HepG2 (cell line): Measurements from ENCODE around the gene DND1. TPM values are rescaled to one million over a fixed set of nuclear protein-coding genes. Genes with fewer than 3 reads are reported as not detected.

Experiments used
- ATAC-seq: fragments of 200-7000 bp; cut with Tn5 transposase; 3 replicates; pipeline ENCODE4 v1.9.1; 2020; ENCODE audit warnings: mild to moderate bottlenecking, moderate library complexity
- BruUV-seq: library from RNA; stranded (reverse); fragments of 400-500 nt; replicated peaks from 2 replicates; lab custom pipeline; 2021; lab: Mats Ljungman, UMichigan
- CTCF ChIA-PET: fragments of 300-600 bp; formaldehyde crosslinking; extraction: SDS; loops from one replicate; lab custom pipeline; 2021; ENCODE audit warnings: low total read pairs, inconsistent platforms, low intra/inter-chr PET ratio; lab: Yijun Ruan, JAX
- POLR2A ChIA-PET: fragments of 350-600 bp; sonication (Branson Sonifier 250); formaldehyde crosslinking; loops from one replicate; lab custom pipeline; 2020; ENCODE audit warnings: antibody characterized with exemption, inconsistent platforms; lab: Yijun Ruan, JAX
- DNase-seq: peaks from one replicate; pipeline ENCODE4 v3.0.0-alpha.2; 2015; ENCODE audit warnings: low spot score
- FAIRE-seq: peaks from 3 replicates; lab custom pipeline; 2011; peaks lifted over from hg19 to GRCh38; lab: Jason Lieb, UNC
- H2AFZ ChIP-seq: one replicate; pipeline ENCODE4 v1.6.1; 2011; ENCODE audit warnings: low read length, inconsistent platforms
- H3K27ac ChIP-seq: fragments of 300-600 bp; 3 replicates; pipeline ENCODE4 v1.8.0; 2011; ENCODE audit warnings: mixed run types, mild to moderate bottlenecking, mixed read lengths, low read length, inconsistent platforms; ENCODE audit not compliant: insufficient read depth; ENCODE audit errors: extremely low read length
- H3K27me3 ChIP-seq, 2 experiments: fragments of 200-600 bp in 1 of 2; 2 replicates in 1 of 2; 3 replicates in 1 of 2; pipeline versions ENCODE4 v1.6.0 to v1.8.0; 2011; ENCODE audit warnings: low read length in 2 of 2, mild to moderate bottlenecking in 2 of 2, moderate library complexity in 2 of 2, inconsistent platforms in 1 of 2; ENCODE audit not compliant: insufficient read depth in 2 of 2, control insufficient read depth in 1 of 2
- H3K36me3 ChIP-seq, 2 experiments: fragments of 200-600 bp in 1 of 2; replicated peaks in 1 of 2; 2 replicates in 1 of 2; 3 replicates in 1 of 2; pipeline versions ENCODE4 v1.5.1 to v1.8.0; 2011; ENCODE audit warnings: low read length in 2 of 2, inconsistent platforms in 1 of 2; ENCODE audit not compliant: insufficient read depth in 2 of 2, control insufficient read depth in 1 of 2
- H3K4me1 ChIP-seq: 2 replicates; pipeline ENCODE4 v1.5.1; 2012; ENCODE audit warnings: low read length, inconsistent platforms; ENCODE audit not compliant: insufficient read depth
- H3K4me2 ChIP-seq: 2 replicates; pipeline ENCODE4 v1.6.0; 2011; ENCODE audit warnings: low read depth, low read length, inconsistent platforms
- H3K4me3 ChIP-seq, 3 experiments: fragments of 200-600 bp in 1 of 3; sonication (generic), shearing (Covaris generic) in 1 of 3; replicated peaks in 1 of 3; 2 replicates each; pipeline ENCODE4 v1.5.1; 2011 to 2016; ENCODE audit warnings: low read length in 3 of 3, inconsistent platforms in 2 of 3, low read depth in 2 of 3, mild to moderate bottlenecking in 2 of 3, control low read depth in 1 of 3, mixed read lengths in 1 of 3; ENCODE audit not compliant: insufficient read depth in 1 of 3
- H3K79me2 ChIP-seq: one replicate; pipeline ENCODE4 v1.6.1; 2011; ENCODE audit warnings: low read length, inconsistent platforms; ENCODE audit not compliant: insufficient read depth
- H3K9ac ChIP-seq: 2 replicates; pipeline ENCODE4 v1.6.0; 2011; ENCODE audit warnings: mild to moderate bottlenecking, low read depth, low read length, inconsistent platforms; ENCODE audit not compliant: insufficient read depth
- H3K9me3 ChIP-seq: 2 replicates; pipeline ENCODE4 v1.5.1; 2012; ENCODE audit warnings: mild to moderate bottlenecking, low read length
- H4K20me1 ChIP-seq: 2 replicates; pipeline ENCODE4 v1.6.0; 2011; ENCODE audit warnings: inconsistent platforms, mild to moderate bottlenecking, low read length, moderate library complexity; ENCODE audit not compliant: insufficient read depth
- ADNP ChIP-seq: sonication (generic); formaldehyde crosslinking; IDR thresholded peaks from 2 replicates; pipeline ENCODE4 v1.4.0; 2020; ENCODE audit warnings: missing genetic modification reagents
- ATF1 ChIP-seq: IDR thresholded peaks from 2 replicates; pipeline ENCODE4 v1.6.1; 2016; ENCODE audit warnings: mild to moderate bottlenecking, control low read depth
- BRD4 ChIP-seq: sonication (generic); formaldehyde crosslinking; IDR thresholded peaks from 2 replicates; pipeline ENCODE4 v1.4.0; 2020; ENCODE audit warnings: missing genetic modification reagents
- GATAD2A ChIP-seq: IDR thresholded peaks from 2 replicates; pipeline ENCODE4 v1.6.1; 2016
- HNRNPL ChIP-seq: fragments of 200-400 bp; formaldehyde crosslinking; IDR thresholded peaks from 2 replicates; pipeline ENCODE4 v1.6.1; 2017; ENCODE audit warnings: mild to moderate bottlenecking, low read depth, low read length
- KLF9 ChIP-seq: IDR thresholded peaks from 2 replicates; pipeline ENCODE4 v1.6.1; 2016; ENCODE audit warnings: low read depth
- MBD4 ChIP-seq: IDR thresholded peaks from 2 replicates; pipeline ENCODE4 v1.6.1; 2012; ENCODE audit warnings: low read length, inconsistent platforms, borderline replicate concordance
- MLLT10 ChIP-seq: sonication (generic); formaldehyde crosslinking; IDR thresholded peaks from 2 replicates; pipeline ENCODE4 v1.4.0; 2020; ENCODE audit warnings: missing genetic modification reagents
- MXI1 ChIP-seq: IDR thresholded peaks from 3 replicates; pipeline ENCODE4 v1.6.1; 2012; ENCODE audit warnings: low read depth, low read length, inconsistent platforms, borderline replicate concordance
- NFE2 ChIP-seq: sonication (generic); formaldehyde crosslinking; IDR thresholded peaks from 2 replicates; pipeline ENCODE4 v1.4.0; 2020; ENCODE audit warnings: missing genetic modification reagents
- NR2F1 ChIP-seq, 2 experiments: fragments of 450-650 bp in 1 of 2; formaldehyde crosslinking in 1 of 2; IDR thresholded peaks; 2 replicates each; pipeline versions ENCODE4 v1.5.0 to v1.6.1; 2016 to 2020; ENCODE audit warnings: mild to moderate bottlenecking in 1 of 2, missing compliant biosample characterization in 1 of 2, missing genetic modification reagents in 1 of 2, moderate library complexity in 1 of 2
- NR2F2 ChIP-seq: IDR thresholded peaks from 2 replicates; pipeline ENCODE4 v1.6.1; 2012; ENCODE audit warnings: low read depth, inconsistent platforms, borderline replicate concordance
- SIN3A ChIP-seq: IDR thresholded peaks from 2 replicates; pipeline ENCODE4 v1.6.1; 2011; ENCODE audit warnings: low read depth, mild to moderate bottlenecking, control low read depth, low read length, borderline replicate concordance
- SRF ChIP-seq: IDR thresholded peaks from 2 replicates; pipeline ENCODE4 v1.6.1; 2011; ENCODE audit warnings: mild to moderate bottlenecking, low read depth, low read length, moderate library complexity
- STAT5B ChIP-seq: sonication (generic); formaldehyde crosslinking; IDR thresholded peaks from 2 replicates; pipeline ENCODE4 v1.4.0; 2020; ENCODE audit warnings: missing genetic modification reagents
- TBX2 ChIP-seq: sonication (generic); formaldehyde crosslinking; IDR thresholded peaks from 2 replicates; pipeline ENCODE4 v1.5.0; 2020; ENCODE audit warnings: missing genetic modification reagents, mild to moderate bottlenecking, borderline replicate concordance
- ZBTB42 ChIP-seq: sonication (generic); formaldehyde crosslinking; IDR thresholded peaks from 2 replicates; pipeline ENCODE4 v1.5.0; 2020; ENCODE audit warnings: mild to moderate bottlenecking, missing genetic modification reagents
- ZFP36L1 ChIP-seq: sonication (generic); formaldehyde crosslinking; IDR thresholded peaks from 2 replicates; pipeline ENCODE4 v1.8.0; 2022; ENCODE audit warnings: mild to moderate bottlenecking, missing genetic modification reagents, moderate library complexity
- ZMAT3 ChIP-seq: sonication (generic); formaldehyde crosslinking; conservative IDR thresholded peaks from 2 replicates; pipeline ENCODE4 v1.7.0; 2021; ENCODE audit warnings: missing genetic modification reagents
- ZNF136 ChIP-seq: sonication (generic); formaldehyde crosslinking; IDR thresholded peaks from 2 replicates; pipeline ENCODE4 v1.8.1; 2022; ENCODE audit warnings: low read depth, mild to moderate bottlenecking, moderate library complexity, missing genetic modification reagents
- ZNF331 ChIP-seq: sonication (generic); formaldehyde crosslinking; IDR thresholded peaks from 2 replicates; pipeline ENCODE4 v1.4.0; 2020; ENCODE audit warnings: missing genetic modification reagents
- ZNF337 ChIP-seq: sonication (generic); formaldehyde crosslinking; IDR thresholded peaks from 2 replicates; pipeline ENCODE4 v1.5.1; 2020; ENCODE audit warnings: missing genetic modification reagents, low read depth, mild to moderate bottlenecking, borderline replicate concordance
- ZNF484 ChIP-seq: sonication (generic); formaldehyde crosslinking; IDR thresholded peaks from 2 replicates; pipeline ENCODE4 v1.5.1; 2020; ENCODE audit warnings: mild to moderate bottlenecking, low read depth, missing genetic modification reagents, borderline replicate concordance
- ZNF598 ChIP-seq: sonication (generic); formaldehyde crosslinking; IDR thresholded peaks from 2 replicates; pipeline ENCODE4 v1.5.1; 2020; ENCODE audit warnings: mild to moderate bottlenecking, missing genetic modification reagents, borderline replicate concordance
- ZNF605 ChIP-seq: sonication (generic); formaldehyde crosslinking; IDR thresholded peaks from 2 replicates; pipeline ENCODE4 v1.8.0; 2022; ENCODE audit warnings: mild to moderate bottlenecking, missing genetic modification reagents
- ZNF768 ChIP-seq: sonication (generic); formaldehyde crosslinking; IDR thresholded peaks from 2 replicates; pipeline ENCODE4 v1.4.0; 2020; ENCODE audit warnings: missing genetic modification reagents
- ZSCAN5A ChIP-seq: sonication (generic); formaldehyde crosslinking; IDR thresholded peaks from 2 replicates; pipeline ENCODE4 v1.8.0; 2022; ENCODE audit warnings: mild to moderate bottlenecking, missing genetic modification reagents, borderline replicate concordance
- WGBS: methylation state at CpG from one replicate; pipeline ENCODE4 v1.1.6; 2017; ENCODE audit warnings: low lambda C conversion rate; 5-methylcytosine and 5-hydroxymethylcytosine counted together
- in situ Hi-C: cut with HindIII; loops from 2 replicates; pipeline ENCODE4 v1.10.0; 2017; ENCODE audit warnings: low pct_unique_long_range_greater_than_20kb; ENCODE audit not compliant: extremely low pct_ligation_motif_present
- intact Hi-C: fragments of 100-400 bp; cut with micrococcal nuclease; formaldehyde crosslinking; loops from one replicate; pipeline ENCODE4 v1.10.0; 2022; ENCODE audit not compliant: unreplicated experiment
- polyA plus RNA-seq, 8 experiments: library from polyadenylated mRNA; depleted of rRNA in 3 of 8; stranded (reverse) in 7 of 8; unstranded in 1 of 8; fragments of >200 nt; fragmentation: Illumina TruSeq in 4 of 8; extraction: Trizol in 4 of 8; gene quantifications; 2 replicates each; pipeline versions ENCODE4 v1.2.1 to v1.2.3, GENCODE V29; 2011 to 2016; ENCODE audit warnings: low read depth in 4 of 8, missing spikeins in 1 of 8, mixed read lengths in 1 of 8; ENCODE audit not compliant: insufficient read depth in 1 of 8
- total RNA-seq, 5 experiments: library from RNA; depleted of rRNA; stranded (reverse); fragments of >200 nt; fragmentation: Illumina TruSeq; extraction: Trizol; gene quantifications; 2 replicates each; pipeline ENCODE4 v1.2.3, GENCODE V29; 2016; ENCODE audit warnings: low read depth in 1 of 5

Gene DND1
- total and polyA plus RNA-seq, 2 of the 13 experiments (the other 11 are each of a cell fraction or from before 2014, with no cell fraction given): 0.48 to 0.55 TPM

DNA sequence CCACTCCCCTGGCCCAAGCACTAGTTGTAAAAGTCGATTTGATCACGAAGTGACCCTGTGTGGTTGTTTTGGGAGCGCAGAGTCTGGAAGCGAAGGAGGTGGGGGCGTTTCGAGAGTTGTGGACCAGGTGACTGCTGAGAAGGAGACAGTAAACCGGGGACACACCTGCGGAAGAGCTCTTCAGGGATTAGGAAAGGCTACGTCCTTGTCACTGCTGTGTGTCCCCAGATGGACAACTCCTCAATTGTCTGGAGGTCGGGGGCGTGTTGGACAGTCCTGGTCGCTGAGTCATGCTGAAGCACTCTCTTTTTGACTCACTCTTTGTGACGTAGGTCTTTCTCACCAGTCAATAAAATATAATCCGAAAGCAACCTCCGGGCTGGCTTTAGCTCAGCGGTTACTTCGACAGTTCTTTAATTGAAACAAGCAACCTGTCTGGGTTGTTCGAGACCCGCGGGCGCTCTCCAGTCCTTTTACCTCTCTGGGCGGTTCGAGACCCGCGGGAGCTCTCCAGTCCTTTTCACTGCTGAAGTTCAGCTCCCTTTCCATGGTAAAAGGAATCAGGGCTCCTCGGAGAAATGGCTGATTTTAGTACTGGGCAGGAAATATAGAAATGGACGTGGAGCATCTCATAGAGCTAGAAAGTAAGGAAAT, 37.6 kb upstream of the DND1 start:
- ChIA-PET CTCF (no interaction called here), POLR2A (interaction anchor here (0.9 to 3.4 kb wide), 13 partner anchors 8 to 610 kb away, joined by 3 to 42 read pairs (median 7); partner anchors contain the start of genes ANKHD1, EIF4EBP3, HARS1 and HARS2)
- peak overlapping the region; percentile 67 for H3K4me2 ChIP-seq
- FAIRE-seq: peak; percentile 97
- H3K27ac ChIP-seq: peak overlapping the region; percentile 92
- H3K27me3 ChIP-seq: no peaks in the 10 kb centered on the region; a peak in 1 of 5 replicates
- in situ Hi-C loops (no loop called here), intact Hi-C loops (loop anchor here (1.0 to 10.0 kb wide), 3 partner anchors 8 to 536 kb away; partner anchors contain the start of genes CYSTM1 and ZMAT2)
- peak; percentile 98 for DNase-seq
- H3K9ac ChIP-seq: peak overlapping the region; percentile 83
- H3K79me2 ChIP-seq: no peaks in the 10 kb centered on the region
- peak; percentile 94 for ATAC-seq
- H4K20me1 ChIP-seq: no peaks in the 10 kb centered on the region
- H2AFZ ChIP-seq: no peak overlapping the region
- peak overlapping the region; percentile 59 to 86 (median 77) for H3K4me3 ChIP-seq
- peaks cover 2 to 4% of the 10 kb centered on the region in 2 experiments; a peak in 4 of 5 replicates for H3K36me3 ChIP-seq
- no TSS peak for BruUV-seq
- peaks cover 24% of the 10 kb centered on the region for H3K4me1 ChIP-seq
- no peaks in the 10 kb centered on the region for H3K9me3 ChIP-seq
- WGBS: 0% methylated on average over 22 of the region's 27 CpGs
- peak; percentile 81 for TF ChIP-seq NR2F2
- TF ChIP-seq NFE2 (CRISPR knock-in tag): peak; percentile 90
- no peak for TF ChIP-seq NR2F1 (CRISPR knock-in tag; IDR thresholded peaks at IDR 0.05)
- no peak for TF ChIP-seq ZMAT3 (CRISPR knock-in tag)
- TF ChIP-seq ZSCAN5A: no peak
- peak; percentile 81; the same call in 1 of the 2 replicates for TF ChIP-seq ZNF331
- no peak for TF ChIP-seq ZBTB42 (CRISPR knock-in tag)
- peak; percentile 84; the same call in 1 of the 3 replicates for TF ChIP-seq MXI1
- peak; percentile 74 for TF ChIP-seq GATAD2A (CRISPR knock-in tag)
- no peak for TF ChIP-seq ZNF484 (CRISPR knock-in tag)
- no peak for TF ChIP-seq MBD4
- peak; percentile 59; the same call in 1 of the 2 replicates for TF ChIP-seq ZNF768 (CRISPR knock-in tag)
- no peak for TF ChIP-seq ADNP (CRISPR knock-in tag)
- 0 out of 2 replicates have a peak, but pooled peaks have one; percentile 44 for TF ChIP-seq KLF9 (CRISPR knock-in tag)
- no peak for TF ChIP-seq ZNF337 (CRISPR knock-in tag)
- TF ChIP-seq ZNF136 (CRISPR knock-in tag): no peak
- no peak for TF ChIP-seq HNRNPL
- no peak for TF ChIP-seq STAT5B (CRISPR knock-in tag)
- TF ChIP-seq TBX2 (CRISPR knock-in tag): 0 out of 2 replicates have a peak, but pooled peaks have one; percentile 43
- TF ChIP-seq ZNF605 (CRISPR knock-in tag): peak; percentile 50; the same call in 1 of the 2 replicates
- TF ChIP-seq ZFP36L1 (CRISPR knock-in tag): peak; percentile 60; the same call in 1 of the 2 replicates
- TF ChIP-seq SIN3A: peak; percentile 90; the same call in 1 of the 2 replicates
- peak; percentile 94 for TF ChIP-seq ATF1 (CRISPR knock-in tag)
- no peak for TF ChIP-seq SRF
- TF ChIP-seq MLLT10 (CRISPR knock-in tag): no peak
- no peak for TF ChIP-seq ZNF598 (CRISPR knock-in tag)
- TF ChIP-seq BRD4 (CRISPR knock-in tag): no peak
